Mesodermal cell (in vitro differentiated cells): ENCODE results near the gene L1TD1.
"Not testable (repeated sequence)": the region's sequence is repeated elsewhere in the genome, so short reads cannot be mapped to it uniquely, and the experiment has no call there.

Experiments used
- H3K27ac ChIP-seq: 2 replicates; pipeline ENCODE4 v1.7.0; 2013; ENCODE audit warnings: mild to moderate bottlenecking, low read depth, low read length, moderate library complexity; ENCODE audit not compliant: severe bottlenecking
- H3K36me3 ChIP-seq: 2 replicates; pipeline ENCODE4 v1.7.1; 2013; ENCODE audit warnings: mild to moderate bottlenecking, low read length, moderate library complexity; ENCODE audit not compliant: control insufficient read depth, insufficient read depth
- H3K4me1 ChIP-seq: one replicate; pipeline ENCODE4 v1.7.1; 2013; ENCODE audit warnings: mild to moderate bottlenecking, low read length; ENCODE audit not compliant: insufficient read depth, control insufficient read depth, poor library complexity, severe bottlenecking
- H3K4me3 ChIP-seq: 2 replicates; pipeline ENCODE4 v1.7.0; 2013; ENCODE audit warnings: low read length, control low read depth, mild to moderate bottlenecking; ENCODE audit not compliant: insufficient read depth, poor library complexity, severe bottlenecking; ENCODE audit errors: extremely low read depth
- H3K9me3 ChIP-seq: 2 replicates; pipeline ENCODE4 v1.7.1; 2013; ENCODE audit warnings: mild to moderate bottlenecking, low read length, moderate library complexity; ENCODE audit not compliant: control insufficient read depth
- WGBS, 2 experiments: methylation state at CpG; one replicate each; pipeline ENCODE4 v1.1.5; 2013; ENCODE audit warnings: missing lambda C conversion rate in 2 of 2; ENCODE audit not compliant: insufficient coverage in 2 of 2; 5-methylcytosine and 5-hydroxymethylcytosine counted together

Gene L1TD1

GRCh38 chr1:62237361-62237760 is 42.7 kb downstream of the L1TD1 start:
- Histone ChIP-seq H3K4me3 (no peak overlapping the region), H3K36me3 (no peaks in the 10 kb centered on the region), H3K9me3 (no peaks in the 10 kb centered on the region), H3K27ac (no peak overlapping the region), H3K4me1 (peaks cover 18% of the 10 kb centered on the region)
- 67 to 79% methylated on average over 2 to 3 of the region's 4 CpGs for whole genome bisulfite sequencing, 2 experiments

DNA sequence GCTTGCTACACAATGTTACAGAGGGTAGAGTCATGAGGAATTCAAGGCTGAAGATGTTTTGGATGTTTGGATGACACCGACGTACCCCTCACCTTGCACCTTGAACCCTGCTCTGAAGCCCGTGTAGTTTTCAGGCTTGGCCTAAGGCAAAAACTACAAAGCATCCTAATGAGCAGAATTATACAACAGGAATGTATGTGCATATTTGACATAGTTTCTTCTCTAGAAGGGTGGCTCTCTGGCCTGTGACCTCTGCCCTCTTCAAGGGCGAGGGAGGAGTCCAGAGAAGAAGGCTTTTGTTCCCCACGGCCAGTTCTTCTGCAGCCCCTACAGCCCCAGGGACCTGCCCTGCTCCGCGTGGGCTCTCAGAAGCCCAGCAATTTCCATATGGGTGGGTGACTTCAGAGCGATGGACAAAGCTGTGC is 43.3 kb downstream of the L1TD1 start:
- no peak overlapping the region for H3K4me3 ChIP-seq
- H3K9me3 ChIP-seq: no peaks in the 10 kb centered on the region
- peaks cover 18% of the 10 kb centered on the region for H3K4me1 ChIP-seq
- no peaks in the 10 kb centered on the region for H3K36me3 ChIP-seq
- no peak overlapping the region for H3K27ac ChIP-seq
- 40 to 53% methylated on average over 3 to 5 of the region's 8 CpGs for WGBS, 2 experiments

GRCh38 chr1:62238507-62238906 is 43.9 kb downstream of the L1TD1 start:
- Histone ChIP-seq H3K9me3 (peaks cover under 1% of the 10 kb centered on the region), H3K4me3 (no peak overlapping the region), H3K36me3 (no peaks in the 10 kb centered on the region), H3K4me1 (peaks cover 18% of the 10 kb centered on the region), H3K27ac (no peak overlapping the region)
- 71 to 88% methylated on average over 2 to 8 of the region's 9 CpGs for WGBS, 2 experiments

DNA sequence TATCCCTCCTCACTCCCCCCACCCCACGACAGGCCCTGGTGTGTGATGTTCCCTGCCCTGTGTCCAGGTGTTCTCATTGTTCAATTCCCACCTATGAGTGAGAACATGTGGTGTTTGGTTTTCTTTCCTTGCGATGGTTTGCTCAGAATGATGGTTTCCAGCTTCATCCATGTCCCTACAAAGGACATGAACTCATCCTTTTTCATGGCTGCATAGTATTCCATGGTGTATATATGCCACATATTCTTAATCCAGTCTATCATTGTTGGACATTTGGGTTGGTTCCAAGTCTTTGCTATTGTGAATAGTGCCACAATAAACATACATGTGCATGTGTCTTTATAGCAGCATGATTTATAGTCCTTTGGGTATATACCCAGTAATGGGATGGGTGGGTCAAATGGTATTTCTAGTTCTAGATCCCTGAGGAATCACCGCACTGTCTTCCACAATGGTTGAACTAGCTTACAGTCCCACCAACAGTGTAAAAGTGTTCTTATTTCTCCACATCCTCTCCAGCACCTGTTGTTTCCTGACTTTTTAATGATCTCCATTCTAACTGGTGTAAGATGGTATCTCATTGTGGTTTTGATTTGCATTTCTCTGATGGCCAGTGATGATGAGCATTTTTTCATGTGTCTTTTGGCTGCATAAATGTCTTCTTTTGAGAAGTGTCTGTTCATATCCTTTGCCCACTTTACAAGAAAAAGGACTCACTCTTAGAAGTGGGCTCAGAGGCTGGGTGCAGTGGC is 45.2 kb downstream of the L1TD1 start:
- not testable (repeated sequence) for H3K27ac ChIP-seq, H3K4me3 ChIP-seq, H3K36me3 ChIP-seq
- H3K9me3 ChIP-seq: peaks cover 13% of the 10 kb centered on the region
- H3K4me1 ChIP-seq: peaks cover 15% of the 10 kb centered on the region
- no CpG with 5 or more reads among the region's 3 CpGs for WGBS, 2 experiments

- peaks cover 14% of the 10 kb centered on the region for H3K9me3 ChIP-seq
- peaks cover 13% of the 10 kb centered on the region for H3K4me1 ChIP-seq
- no peaks in the 10 kb centered on the region for H3K36me3 ChIP-seq
- no peak overlapping the region for H3K4me3 ChIP-seq
- 89 to 95% methylated on average over 7 to 9 of the region's 9 CpGs for WGBS, 2 experiments
- no peak overlapping the region for H3K27ac ChIP-seq
Measured at GRCh38 chr1:62240651-62241370, 46.2 kb downstream of the L1TD1 start.

GRCh38 chr1:62241371-62242131 is 46.9 kb downstream of the L1TD1 start:
- H3K4me1 ChIP-seq: peaks cover 13% of the 10 kb centered on the region
- no peak overlapping the region for H3K4me3 ChIP-seq
- 82 to 89% methylated on average over 7 to 10 of the region's 12 CpGs for WGBS, 2 experiments
- no peaks in the 10 kb centered on the region for H3K36me3 ChIP-seq
- H3K27ac ChIP-seq: no peak overlapping the region
- H3K9me3 ChIP-seq: peaks cover 14% of the 10 kb centered on the region

GRCh38 chr1:62244380-62244779 is 49.7 kb downstream of the L1TD1 start:
- WGBS, 2 experiments: 84 to 100% methylated on average over 3 of the region's 3 CpGs
- H3K27ac ChIP-seq, H3K4me3 ChIP-seq, H3K36me3 ChIP-seq, H3K4me1 ChIP-seq: not testable (repeated sequence)
- H3K9me3 ChIP-seq: peaks cover 14% of the 10 kb centered on the region

DNA sequence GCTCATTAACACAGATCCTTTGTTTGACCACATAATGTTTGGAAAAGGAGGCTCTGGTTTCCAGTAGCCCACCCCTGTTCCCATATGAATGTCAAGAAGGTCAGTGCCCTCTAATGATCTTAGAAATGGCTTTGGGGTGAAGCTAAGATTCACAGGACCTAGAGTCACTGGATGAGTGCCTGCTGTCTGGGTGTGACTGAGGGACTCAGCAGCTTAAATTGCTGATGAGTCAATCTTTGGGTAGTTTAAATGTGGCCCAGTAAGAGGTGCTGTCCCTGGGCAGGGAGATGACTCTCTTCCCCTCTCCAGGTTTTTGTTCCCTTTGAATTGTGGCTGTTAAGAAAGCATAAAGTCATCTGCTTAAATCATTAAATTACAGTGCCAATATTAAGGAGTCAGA is 50.6 kb downstream of the L1TD1 start:
- Histone ChIP-seq H3K9me3 (peaks cover 14% of the 10 kb centered on the region), H3K4me3 (no peak overlapping the region), H3K27ac (no peak overlapping the region), H3K36me3 (no peaks in the 10 kb centered on the region), H3K4me1 (no peaks in the 10 kb centered on the region)

DNA sequence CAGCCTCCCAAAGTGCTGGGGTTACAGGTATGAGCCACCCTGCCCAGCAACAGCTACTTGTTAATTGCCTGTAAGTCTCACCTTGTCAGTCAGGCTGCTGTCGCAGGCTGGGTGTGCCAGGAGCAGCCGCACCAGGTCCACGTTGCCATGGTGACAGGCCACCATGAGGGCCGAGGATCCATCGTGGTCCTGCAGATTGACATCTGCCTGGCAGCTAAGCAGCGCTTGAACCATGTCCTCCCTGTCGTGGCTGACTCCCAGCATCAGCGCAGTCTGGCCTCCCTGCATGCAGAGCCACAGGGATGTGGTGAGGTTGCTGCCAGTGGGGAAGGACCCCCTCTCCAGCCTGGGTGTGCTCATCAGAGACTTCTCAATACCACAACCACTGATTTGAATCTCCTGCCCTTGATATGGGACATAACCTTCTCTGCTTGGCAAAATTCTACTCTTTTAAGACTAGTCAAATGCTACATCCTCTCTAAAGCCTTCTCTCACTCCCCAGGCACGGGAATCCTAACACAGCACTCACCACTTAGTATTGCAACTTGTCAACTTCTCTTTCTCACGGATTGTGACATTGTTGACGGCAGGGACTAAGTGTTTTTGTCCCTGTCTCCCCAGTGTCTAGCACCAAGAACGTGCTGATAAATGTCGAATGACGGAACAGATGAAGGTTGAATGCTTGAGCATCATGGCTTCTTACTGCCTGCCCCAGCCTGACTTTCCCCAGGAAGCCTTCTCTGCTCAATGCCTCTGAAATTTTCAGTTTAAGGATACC is 52.9 kb downstream of the L1TD1 start:
- no peak overlapping the region for H3K4me3 ChIP-seq
- no peaks in the 10 kb centered on the region for H3K4me1 ChIP-seq
- H3K9me3 ChIP-seq: peaks cover 14% of the 10 kb centered on the region
- no peaks in the 10 kb centered on the region for H3K36me3 ChIP-seq
- WGBS, 2 experiments: 59 to 70% methylated on average over 14 of the region's 14 CpGs
- no peak overlapping the region for H3K27ac ChIP-seq

DNA sequence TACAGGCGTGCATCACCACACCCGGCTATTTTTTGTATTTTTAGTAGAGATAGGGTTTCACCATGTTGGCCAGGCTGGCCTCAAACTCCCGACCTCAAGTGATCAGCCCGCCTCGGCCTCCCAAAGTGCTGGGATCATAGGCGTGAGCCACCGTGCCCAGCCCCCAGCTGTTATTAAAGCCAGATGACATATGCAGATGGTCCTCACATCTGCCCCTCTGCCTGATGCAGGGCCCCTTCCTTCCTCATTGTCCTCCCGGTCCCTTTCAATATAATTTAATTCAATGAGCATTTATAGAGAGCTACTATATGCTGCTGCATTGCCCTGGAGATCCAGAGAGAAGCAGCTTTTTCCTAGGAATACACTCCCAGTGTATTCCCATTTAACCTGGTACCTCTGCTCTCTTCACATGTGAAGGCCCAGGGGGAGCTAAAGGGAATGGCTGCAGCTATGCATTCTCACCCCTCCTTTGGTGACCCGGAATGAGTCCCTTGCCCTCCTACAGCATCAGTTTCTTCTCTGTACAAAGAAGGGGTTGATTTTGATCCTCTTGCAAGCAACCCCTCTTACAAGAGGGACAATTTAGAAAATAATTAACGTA is 55.6 kb downstream of the L1TD1 start:
- Histone ChIP-seq H3K27ac (no peak overlapping the region), H3K36me3 (no peaks in the 10 kb centered on the region), H3K4me1 (no peaks in the 10 kb centered on the region), H3K9me3 (no peaks in the 10 kb centered on the region), H3K4me3 (no peak overlapping the region)
- WGBS, 2 experiments: 92 to 97% methylated on average over 5 to 6 of the region's 10 CpGs
